ENCODE measurements around the gene MPP1.

Gene MPP1

GRCh38 chrX:154732421-154733065, 72.7 kb downstream of the MPP1 start:
- Histone ChIP-seq H3K36me3 (replicated peaks in 1 of 2; ENCODE audit: control insufficient read depth in 2 of 2, insufficient read depth in 2 of 2, low read length in 2 of 2) (no peaks in the 10 kb centered on the region), H3K4me1 (ENCODE audit: control insufficient read depth in 2 of 2, insufficient read depth in 1 of 2, low read depth in 1 of 2, low read length in 2 of 2) (peaks cover 0 to 4% of the 10 kb centered on the region in 2 donors), H3K23ac (ENCODE audit: low read depth, low read length, poor library complexity) (no peak overlapping the region), H2BK120ac (ENCODE audit: low read depth, low read length) (no peak overlapping the region), H3K9me3 (replicated peaks in 1 of 2; ENCODE audit: control insufficient read depth in 2 of 2, insufficient read depth in 1 of 2, low read depth in 1 of 2, low read length in 2 of 2) (no peaks in the 10 kb centered on the region), H3K27me3 (ENCODE audit: control insufficient read depth in 3 of 3, insufficient read depth in 3 of 3, low read depth in 1 of 3, low read length in 3 of 3) (peaks cover 0 to 55% (median 0%) of the 10 kb centered on the region in 3 experiments), H2BK15ac (ENCODE audit: low read length) (no peak overlapping the region), H3K18ac (ENCODE audit: low read length) (no peak overlapping the region), H2BK5ac (ENCODE audit: low read length) (no peak overlapping the region), H3K4ac (ENCODE audit: low read length) (no peak overlapping the region), H4K8ac (ENCODE audit: low read depth, low read length) (no peak overlapping the region), H3K4me2 (ENCODE audit: insufficient read depth, low read length, poor library complexity, severe bottlenecking) (no peak overlapping the region), H4K91ac (ENCODE audit: low read depth, low read length, poor library complexity) (no peak overlapping the region), H2BK12ac (ENCODE audit: low read length) (no peak overlapping the region), H2AK5ac (ENCODE audit: low read depth, low read length) (no peak overlapping the region), H2AFZ (ENCODE audit: low read length) (no peak overlapping the region), H3K9ac (ENCODE audit: low read depth, low read length, poor library complexity) (no peak overlapping the region), H3K27ac (replicated peaks; ENCODE audit: low read length) (no peak overlapping the region), H3K14ac (ENCODE audit: low read length) (no peak overlapping the region), H3K4me3 (ENCODE audit: low read length in 2 of 2) (no peak overlapping the region), H3K79me1 (ENCODE audit: low read depth, low read length) (no peaks in the 10 kb centered on the region)
- no CpG with 5 or more reads among the region's 5 CpGs for WGBS, 2 donors (ENCODE audit: extremely low coverage in 2 of 2, insufficient read length in 2 of 2, insufficient replicate concordance in 1 of 2)
- no peak for DNase-seq (ENCODE audit: low spot score)

GRCh38 chrX:154731881-154732280, 73.4 kb downstream of the MPP1 start:
- H3K36me3 ChIP-seq (replicated peaks in 1 of 2; ENCODE audit: control insufficient read depth in 2 of 2, insufficient read depth in 2 of 2, low read length in 2 of 2): no peaks in the 10 kb centered on the region
- no CpG with 5 or more reads among the region's 7 CpGs for WGBS, 2 donors (ENCODE audit: extremely low coverage in 2 of 2, insufficient read length in 2 of 2, insufficient replicate concordance in 1 of 2)
- H3K9me3 ChIP-seq (replicated peaks in 1 of 2; ENCODE audit: control insufficient read depth in 2 of 2, insufficient read depth in 1 of 2, low read depth in 1 of 2, low read length in 2 of 2): no peaks in the 10 kb centered on the region
- no peak overlapping the region for H3K23ac ChIP-seq (ENCODE audit: low read depth, low read length, poor library complexity)
- no peak overlapping the region for H3K14ac ChIP-seq (ENCODE audit: low read length)
- no peak overlapping the region for H2BK5ac ChIP-seq (ENCODE audit: low read length)
- H3K27me3 ChIP-seq (ENCODE audit: control insufficient read depth in 3 of 3, insufficient read depth in 3 of 3, low read depth in 1 of 3, low read length in 3 of 3): peaks cover 0 to 57% (median 0%) of the 10 kb centered on the region in 3 experiments
- H3K4me2 ChIP-seq (ENCODE audit: insufficient read depth, low read length, poor library complexity, severe bottlenecking): no peak overlapping the region
- no peak for DNase-seq (ENCODE audit: low spot score)
- H3K27ac ChIP-seq (replicated peaks; ENCODE audit: low read length): no peak overlapping the region
- no peak overlapping the region for H3K4ac ChIP-seq (ENCODE audit: low read length)
- peaks cover 0 to 4% of the 10 kb centered on the region in 2 donors for H3K4me1 ChIP-seq (ENCODE audit: control insufficient read depth in 2 of 2, insufficient read depth in 1 of 2, low read depth in 1 of 2, low read length in 2 of 2)
- H3K9ac ChIP-seq (ENCODE audit: low read depth, low read length, poor library complexity): no peak overlapping the region
- no peak overlapping the region for H2AFZ ChIP-seq (ENCODE audit: low read length)
- H2BK12ac ChIP-seq (ENCODE audit: low read length): no peak overlapping the region
- no peak overlapping the region for H2BK120ac ChIP-seq (ENCODE audit: low read depth, low read length)
- no peaks in the 10 kb centered on the region for H3K79me1 ChIP-seq (ENCODE audit: low read depth, low read length)
- no peak overlapping the region for H2AK5ac ChIP-seq (ENCODE audit: low read depth, low read length)
- no peak overlapping the region for H4K8ac ChIP-seq (ENCODE audit: low read depth, low read length)
- H3K18ac ChIP-seq (ENCODE audit: low read length): no peak overlapping the region
- H4K91ac ChIP-seq (ENCODE audit: low read depth, low read length, poor library complexity): no peak overlapping the region
- H3K4me3 ChIP-seq (ENCODE audit: low read length in 2 of 2): no peak overlapping the region
- H2BK15ac ChIP-seq (ENCODE audit: low read length): no peak overlapping the region

- H3K23ac ChIP-seq (ENCODE audit: low read depth, low read length, poor library complexity): no peak overlapping the region
- WGBS, 2 donors (ENCODE audit: extremely low coverage in 2 of 2, insufficient read length in 2 of 2, insufficient replicate concordance in 1 of 2): no CpG with 5 or more reads among the region's 5 CpGs
- peaks cover 0 to 4% of the 10 kb centered on the region in 2 donors for H3K4me1 ChIP-seq (ENCODE audit: control insufficient read depth in 2 of 2, insufficient read depth in 1 of 2, low read depth in 1 of 2, low read length in 2 of 2)
- peaks cover 0 to 55% (median 0%) of the 10 kb centered on the region in 3 experiments for H3K27me3 ChIP-seq (ENCODE audit: control insufficient read depth in 3 of 3, insufficient read depth in 3 of 3, low read depth in 1 of 3, low read length in 3 of 3)
- no peak overlapping the region for H4K8ac ChIP-seq (ENCODE audit: low read depth, low read length)
- H3K9me3 ChIP-seq (replicated peaks in 1 of 2; ENCODE audit: control insufficient read depth in 2 of 2, insufficient read depth in 1 of 2, low read depth in 1 of 2, low read length in 2 of 2): no peaks in the 10 kb centered on the region
- no peak overlapping the region for H3K18ac ChIP-seq (ENCODE audit: low read length)
- H3K4me2 ChIP-seq (ENCODE audit: insufficient read depth, low read length, poor library complexity, severe bottlenecking): no peak overlapping the region
- no peak overlapping the region for H3K9ac ChIP-seq (ENCODE audit: low read depth, low read length, poor library complexity)
- no peak overlapping the region for H2BK12ac ChIP-seq (ENCODE audit: low read length)
- H2AK5ac ChIP-seq (ENCODE audit: low read depth, low read length): no peak overlapping the region
- no peaks in the 10 kb centered on the region for H3K36me3 ChIP-seq (replicated peaks in 1 of 2; ENCODE audit: control insufficient read depth in 2 of 2, insufficient read depth in 2 of 2, low read length in 2 of 2)
- H3K4me3 ChIP-seq (ENCODE audit: low read length in 2 of 2): no peak overlapping the region
- no peak overlapping the region for H2BK5ac ChIP-seq (ENCODE audit: low read length)
- DNase-seq (ENCODE audit: low spot score): no peak
- H3K27ac ChIP-seq (replicated peaks; ENCODE audit: low read length): no peak overlapping the region
- H4K91ac ChIP-seq (ENCODE audit: low read depth, low read length, poor library complexity): no peak overlapping the region
- no peak overlapping the region for H2BK15ac ChIP-seq (ENCODE audit: low read length)
- no peak overlapping the region for H3K14ac ChIP-seq (ENCODE audit: low read length)
- H2AFZ ChIP-seq (ENCODE audit: low read length): no peak overlapping the region
- H3K4ac ChIP-seq (ENCODE audit: low read length): no peak overlapping the region
- no peak overlapping the region for H2BK120ac ChIP-seq (ENCODE audit: low read depth, low read length)
- no peaks in the 10 kb centered on the region for H3K79me1 ChIP-seq (ENCODE audit: low read depth, low read length)
These were observed 74.1 kb downstream of the MPP1 start for GRCh38 chrX:154731184-154731583.

GRCh38 chrX:154730253-154730891, 74.9 kb downstream of the MPP1 start:
- peaks cover 0 to 4% of the 10 kb centered on the region in 2 donors for H3K4me1 ChIP-seq (ENCODE audit: control insufficient read depth in 2 of 2, insufficient read depth in 1 of 2, low read depth in 1 of 2, low read length in 2 of 2)
- no peak overlapping the region for H4K91ac ChIP-seq (ENCODE audit: low read depth, low read length, poor library complexity)
- no peak for DNase-seq (ENCODE audit: low spot score)
- no peak overlapping the region for H3K9ac ChIP-seq (ENCODE audit: low read depth, low read length, poor library complexity)
- no peak overlapping the region for H2AK5ac ChIP-seq (ENCODE audit: low read depth, low read length)
- no peak overlapping the region for H2BK12ac ChIP-seq (ENCODE audit: low read length)
- H2BK15ac ChIP-seq (ENCODE audit: low read length): no peak overlapping the region
- no peak overlapping the region for H2BK120ac ChIP-seq (ENCODE audit: low read depth, low read length)
- WGBS, 2 donors (ENCODE audit: extremely low coverage in 2 of 2, insufficient read length in 2 of 2, insufficient replicate concordance in 1 of 2): no CpG with 5 or more reads among the region's 6 CpGs
- no peaks in the 10 kb centered on the region for H3K36me3 ChIP-seq (replicated peaks in 1 of 2; ENCODE audit: control insufficient read depth in 2 of 2, insufficient read depth in 2 of 2, low read length in 2 of 2)
- no peak overlapping the region for H3K23ac ChIP-seq (ENCODE audit: low read depth, low read length, poor library complexity)
- H3K79me1 ChIP-seq (ENCODE audit: low read depth, low read length): no peaks in the 10 kb centered on the region
- H3K27ac ChIP-seq (replicated peaks; ENCODE audit: low read length): no peak overlapping the region
- no peak overlapping the region for H3K14ac ChIP-seq (ENCODE audit: low read length)
- H2BK5ac ChIP-seq (ENCODE audit: low read length): no peak overlapping the region
- H3K18ac ChIP-seq (ENCODE audit: low read length): no peak overlapping the region
- peaks cover 0 to 47% (median 0%) of the 10 kb centered on the region in 3 experiments for H3K27me3 ChIP-seq (ENCODE audit: control insufficient read depth in 3 of 3, insufficient read depth in 3 of 3, low read depth in 1 of 3, low read length in 3 of 3)
- H3K4ac ChIP-seq (ENCODE audit: low read length): no peak overlapping the region
- no peaks in the 10 kb centered on the region for H3K9me3 ChIP-seq (replicated peaks in 1 of 2; ENCODE audit: control insufficient read depth in 2 of 2, insufficient read depth in 1 of 2, low read depth in 1 of 2, low read length in 2 of 2)
- no peak overlapping the region for H3K4me3 ChIP-seq (ENCODE audit: low read length in 2 of 2)
- H3K4me2 ChIP-seq (ENCODE audit: insufficient read depth, low read length, poor library complexity, severe bottlenecking): no peak overlapping the region
- no peak overlapping the region for H2AFZ ChIP-seq (ENCODE audit: low read length)
- H4K8ac ChIP-seq (ENCODE audit: low read depth, low read length): no peak overlapping the region

Measured in neuronal stem cell (in vitro differentiated cells).